ENCODE data around the gene DISC1.

GRCh38 chr1:231927431-231927830 lies 300.8 kb downstream of the DISC1 start:
- TF ChIP-seq POLR2A (IDR thresholded peaks at IDR 0.05; ENCODE audit: borderline replicate concordance, extremely low read depth, insufficient read depth, insufficient read length): no peak
- TF ChIP-seq RAD21 (IDR thresholded peaks at IDR 0.05; ENCODE audit: low read depth): no peak
- no peak for TF ChIP-seq POLR2AphosphoS5 (IDR thresholded peaks at IDR 0.05; ENCODE audit: low read depth, low read length)
